Measurements from ENCODE around the gene AWAT2. TPM values are rescaled to one million over a fixed set of nuclear protein-coding genes. Genes with fewer than 3 reads are reported as not detected.

Gene AWAT2
- total and polyA plus RNA-seq, 10 of the 15 experiments (the other 5 are each of a cell fraction or from before 2014, with no cell fraction given): not detected

- no peak for TF ChIP-seq SKIL (IDR thresholded peaks at IDR 0.05; ENCODE audit: low read depth, poor library complexity, severe bottlenecking)
- no peak for TF ChIP-seq NKRF (conservative IDR thresholded peaks at IDR 0.05)
- no peak for TF ChIP-seq SPI1 (IDR thresholded peaks at IDR 0.05; ENCODE audit: borderline replicate concordance, insufficient read depth, low read depth, low read length)
- no peak for TF ChIP-seq ETV6 (conservative IDR thresholded peaks at IDR 0.05 in 1 of 2, IDR thresholded peaks at IDR 0.05 in 1 of 2; ENCODE audit: borderline replicate concordance in 1 of 2, low read depth in 1 of 2)
- TF ChIP-seq ZNF687 (IDR thresholded peaks at IDR 0.05): no peak
- no peak for TF ChIP-seq NR2C1 (IDR thresholded peaks at IDR 0.05)
- TF ChIP-seq MYB (IDR thresholded peaks at IDR 0.05; ENCODE audit: borderline replicate concordance, low read depth, low read length): no peak
Observed at GRCh38 chrX:70043685-70044084, 6.1 kb downstream of the AWAT2 start (continued).
